Trophoblast cell (in vitro differentiated cells and primary cell): ENCODE measurements around the gene NEMP1.

Experiments used
- DNase-seq, 2 donors: peaks; one replicate each; pipeline ENCODE4 v3.0.0-alpha.2; 2016
- H2AFZ ChIP-seq: 2 replicates; pipeline ENCODE4 v1.6.1; 2013; ENCODE audit warnings: low read length, moderate library complexity, mild to moderate bottlenecking; ENCODE audit not compliant: insufficient read depth, poor library complexity
- H2AK5ac ChIP-seq: 2 replicates; pipeline ENCODE4 v1.6.1; 2013; ENCODE audit warnings: mild to moderate bottlenecking, low read length
- H2BK120ac ChIP-seq: 2 replicates; pipeline ENCODE4 v1.6.1; 2013; ENCODE audit warnings: low read length, mild to moderate bottlenecking, moderate library complexity; ENCODE audit not compliant: insufficient read depth, poor library complexity
- H2BK12ac ChIP-seq: 2 replicates; pipeline ENCODE4 v1.6.1; 2013; ENCODE audit warnings: mild to moderate bottlenecking, low read length, moderate library complexity
- H2BK5ac ChIP-seq: 2 replicates; pipeline ENCODE4 v1.6.1; 2013; ENCODE audit warnings: low read length, low read depth, moderate library complexity, mild to moderate bottlenecking; ENCODE audit not compliant: poor library complexity
- H3K14ac ChIP-seq: 2 replicates; pipeline ENCODE4 v1.6.1; 2013; ENCODE audit warnings: mild to moderate bottlenecking, low read length
- H3K18ac ChIP-seq: 2 replicates; pipeline ENCODE4 v1.6.1; 2013; ENCODE audit warnings: mild to moderate bottlenecking, low read length
- H3K23ac ChIP-seq: 2 replicates; pipeline ENCODE4 v1.6.1; 2013; ENCODE audit warnings: low read length
- H3K27ac ChIP-seq: 2 replicates; pipeline ENCODE4 v1.5.1; 2013; ENCODE audit warnings: low read depth, mild to moderate bottlenecking, inconsistent platforms, low read length, moderate library complexity
- H3K27me3 ChIP-seq: 2 replicates; pipeline ENCODE4 v1.6.1; 2013; ENCODE audit warnings: inconsistent platforms, mild to moderate bottlenecking, low read length, moderate library complexity; ENCODE audit not compliant: insufficient read depth
- H3K36me3 ChIP-seq, 2 experiments: 1 replicate in 1 of 2; 2 replicates in 1 of 2; pipeline ENCODE4 v1.6.1; 2013; ENCODE audit warnings: low read length in 2 of 2, mild to moderate bottlenecking in 2 of 2, moderate library complexity in 1 of 2; ENCODE audit not compliant: insufficient read depth in 2 of 2, control insufficient read depth in 1 of 2
- H3K4ac ChIP-seq: 2 replicates; pipeline ENCODE4 v1.6.1; 2013; ENCODE audit warnings: low read depth, mild to moderate bottlenecking, low read length, moderate library complexity
- H3K4me1 ChIP-seq, 2 experiments: 1 replicate in 1 of 2; 2 replicates in 1 of 2; pipeline ENCODE4 v1.6.1; 2013; ENCODE audit warnings: low read length in 2 of 2, mild to moderate bottlenecking in 2 of 2, moderate library complexity in 1 of 2; ENCODE audit not compliant: insufficient read depth in 2 of 2, control insufficient read depth in 1 of 2
- H3K4me2 ChIP-seq: 2 replicates; pipeline ENCODE4 v1.6.1; 2013; ENCODE audit warnings: inconsistent platforms, mild to moderate bottlenecking, low read length, moderate library complexity
- H3K4me3 ChIP-seq: 2 replicates; pipeline ENCODE4 v1.5.1; 2013; ENCODE audit warnings: mild to moderate bottlenecking, low read depth, low read length, inconsistent platforms
- H3K79me1 ChIP-seq: one replicate; pipeline ENCODE4 v1.6.1; 2013; ENCODE audit warnings: low read length
- H3K79me2 ChIP-seq: 2 replicates; pipeline ENCODE4 v1.6.1; 2013; ENCODE audit warnings: low read length, mild to moderate bottlenecking; ENCODE audit not compliant: control insufficient read depth, insufficient read depth, poor library complexity
- H3K9ac ChIP-seq: 2 replicates; pipeline ENCODE4 v1.6.1; 2013; ENCODE audit warnings: mild to moderate bottlenecking, low read length
- H3K9me3 ChIP-seq: 2 replicates; pipeline ENCODE4 v1.6.1; 2013; ENCODE audit warnings: low read depth, mild to moderate bottlenecking, control low read depth, inconsistent platforms, low read length; ENCODE audit not compliant: insufficient read depth
- H4K12ac ChIP-seq: 2 replicates; pipeline ENCODE4 v1.6.1; 2013; ENCODE audit warnings: low read depth, mild to moderate bottlenecking, low read length, moderate library complexity
- H4K8ac ChIP-seq: 2 replicates; pipeline ENCODE4 v1.6.1; 2013; ENCODE audit warnings: low read depth, mild to moderate bottlenecking, low read length, moderate library complexity
- H4K91ac ChIP-seq: one replicate; pipeline ENCODE4 v1.6.1; 2013; ENCODE audit warnings: low read depth, mild to moderate bottlenecking, low read length, moderate library complexity
- WGBS: extraction: QIAGEN DNeasy Blood & Tissue Kit; methylation state at CpG from one replicate; pipeline ENCODE4 v1.1.7; 2013; ENCODE audit warnings: missing lambda C conversion rate; ENCODE audit not compliant: insufficient read length, insufficient coverage; ENCODE audit errors: extremely low coverage; 5-methylcytosine and 5-hydroxymethylcytosine counted together

The NEMP1 gene

DNA sequence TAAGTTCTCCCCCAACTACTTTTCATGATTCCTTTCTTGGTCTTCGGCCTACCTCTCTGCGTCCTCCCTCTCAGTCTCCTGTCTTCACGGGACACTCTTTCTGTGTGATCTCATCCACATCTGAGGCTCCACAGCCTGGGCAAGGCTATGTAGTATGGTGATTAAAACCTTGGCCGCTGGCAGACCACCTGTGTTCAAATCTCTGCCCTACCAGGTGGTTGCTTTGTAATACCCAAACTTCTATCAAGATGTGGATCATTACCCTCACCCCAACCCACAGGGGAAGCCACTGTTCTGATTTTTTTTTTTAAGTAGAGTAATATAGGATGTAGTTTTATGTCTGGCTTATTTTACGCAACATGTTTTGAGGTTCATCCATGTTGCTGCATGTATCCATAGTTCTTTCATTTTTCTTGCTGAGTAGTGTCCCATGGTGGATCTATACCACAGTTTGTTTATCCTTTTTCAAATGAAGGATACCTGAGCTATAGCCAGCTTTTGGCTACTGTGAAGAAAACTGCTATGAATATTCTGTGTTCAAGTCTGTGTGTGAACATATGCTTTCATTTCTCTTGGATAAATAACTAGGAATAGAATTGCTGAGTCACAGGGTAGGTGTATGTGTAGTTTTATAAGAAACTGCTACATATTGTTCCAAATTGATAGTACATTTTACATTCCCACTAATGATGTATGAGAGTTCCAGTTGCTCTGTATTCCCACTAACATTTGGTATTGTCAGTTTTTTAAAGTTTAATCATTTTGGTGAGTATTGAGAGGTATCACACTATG is 40.9 kb upstream of the NEMP1 start:
- H3K79me2 ChIP-seq: no peaks in the 10 kb centered on the region

DNA sequence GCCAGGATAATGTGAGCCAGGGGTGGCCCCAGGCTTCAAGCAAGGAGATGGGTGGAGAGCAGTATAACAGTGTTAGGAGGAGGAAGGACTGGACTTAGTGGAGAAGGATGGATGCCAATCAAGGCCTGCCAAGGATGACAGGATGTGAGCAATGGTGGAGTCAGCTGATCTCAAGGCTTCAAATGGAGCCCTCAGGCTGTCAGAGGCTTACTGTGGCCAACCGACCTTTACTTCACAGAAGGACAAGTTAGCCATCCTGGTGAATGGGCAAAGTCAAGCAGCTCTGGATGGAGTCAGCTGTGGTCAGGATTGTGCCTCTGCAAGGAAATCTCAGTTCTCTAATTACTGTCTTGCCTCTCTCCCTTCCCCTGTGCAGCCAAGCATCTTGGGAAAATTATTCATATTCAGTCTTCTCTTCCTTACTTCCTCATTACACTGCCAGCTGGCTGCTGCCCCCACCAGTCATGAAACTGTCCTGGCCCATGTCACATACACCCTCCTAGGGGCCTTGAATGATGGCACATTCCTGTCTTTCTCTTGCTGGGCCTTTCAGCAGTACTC is 40.2 kb upstream of the NEMP1 start:
- Histone ChIP-seq H3K4ac (no peak overlapping the region), H4K8ac (no peak overlapping the region), H2BK120ac (no peak overlapping the region), H2AFZ (no peak overlapping the region), H3K79me1 (no peaks in the 10 kb centered on the region), H3K4me3 (no peak overlapping the region), H3K27ac (no peak overlapping the region), H2AK5ac (no peak overlapping the region), H3K27me3 (no peaks in the 10 kb centered on the region), H3K14ac (no peak overlapping the region), H3K23ac (no peak overlapping the region), H4K91ac (no peak overlapping the region), H3K4me2 (no peak overlapping the region), H3K9me3 (no peaks in the 10 kb centered on the region), H2BK12ac (no peak overlapping the region), H2BK5ac (no peak overlapping the region), H3K79me2 (no peaks in the 10 kb centered on the region), H4K12ac (no peak overlapping the region), H3K9ac (no peak overlapping the region), H3K36me3 (no peaks in the 10 kb centered on the region), H3K18ac (no peak overlapping the region), H3K4me1 (no peaks in the 10 kb centered on the region)
- DNase-seq: peak in 1 of 2 donors; percentile 26
- WGBS: no CpG with 5 or more reads among the region's 1 CpG

More for the DNA sequence above, 40.9 kb upstream of the NEMP1 start:
- no peak overlapping the region for H3K14ac ChIP-seq
- no peak overlapping the region for H3K4ac ChIP-seq
- H4K91ac ChIP-seq: no peak overlapping the region
- H3K36me3 ChIP-seq: no peaks in the 10 kb centered on the region
- H2BK120ac ChIP-seq: no peak overlapping the region
- no peaks in the 10 kb centered on the region for H3K4me1 ChIP-seq
- no peak overlapping the region for H4K8ac ChIP-seq
- no peaks in the 10 kb centered on the region for H3K9me3 ChIP-seq
- H3K27me3 ChIP-seq: no peaks in the 10 kb centered on the region
- no peak overlapping the region for H2BK12ac ChIP-seq
- no peak overlapping the region for H3K27ac ChIP-seq
- WGBS: no CpG with 5 or more reads among the region's 5 CpGs
- no peak overlapping the region for H2BK5ac ChIP-seq
- H2AK5ac ChIP-seq: no peak overlapping the region
- H3K4me2 ChIP-seq: no peak overlapping the region
- no peak overlapping the region for H3K4me3 ChIP-seq
- H3K23ac ChIP-seq: no peak overlapping the region
- H3K79me1 ChIP-seq: no peaks in the 10 kb centered on the region
- DNase-seq: no peak
- H2AFZ ChIP-seq: no peak overlapping the region
- no peak overlapping the region for H3K18ac ChIP-seq
- no peak overlapping the region for H4K12ac ChIP-seq
- no peak overlapping the region for H3K9ac ChIP-seq

DNA sequence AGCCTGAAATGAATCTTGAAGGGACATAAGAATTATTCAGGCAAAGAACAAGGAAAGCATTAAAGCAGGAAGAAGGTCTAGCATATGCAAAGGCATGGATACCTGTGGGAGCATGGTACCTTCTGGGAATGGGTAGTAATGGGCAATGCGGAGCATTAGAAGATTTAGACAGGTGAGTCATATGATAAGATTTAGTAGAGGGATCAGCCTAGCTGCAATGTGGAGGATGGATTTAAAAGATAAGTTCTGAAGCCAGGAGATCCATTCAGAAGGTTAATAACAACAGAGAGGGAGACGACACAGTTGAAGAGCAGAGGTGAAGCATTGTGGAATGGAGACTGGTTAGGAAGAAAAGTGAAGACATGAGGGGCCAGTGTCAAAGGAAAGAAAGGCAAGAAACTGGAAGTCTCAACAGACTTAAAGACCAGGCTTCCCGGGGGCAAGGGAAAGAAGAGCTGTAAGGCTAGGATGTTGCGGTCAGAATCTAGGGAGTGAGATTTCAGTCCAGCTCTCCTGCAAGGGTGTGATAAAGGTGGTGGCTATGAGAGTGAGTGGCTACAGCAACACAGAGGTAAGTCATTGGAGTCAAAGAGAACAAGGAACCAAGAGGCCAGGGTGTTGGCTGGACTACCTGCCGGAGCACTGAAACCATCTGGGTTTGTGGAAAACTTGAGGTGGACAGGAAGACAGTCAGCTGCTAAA is 38.1 kb upstream of the NEMP1 start:
- Histone ChIP-seq H3K4me2 (no peak overlapping the region), H2BK120ac (no peak overlapping the region), H3K9ac (no peak overlapping the region), H3K36me3 (no peaks in the 10 kb centered on the region), H4K91ac (no peak overlapping the region), H3K18ac (no peak overlapping the region), H2BK5ac (no peak overlapping the region), H4K8ac (no peak overlapping the region), H4K12ac (no peak overlapping the region), H2AK5ac (no peak overlapping the region), H3K79me1 (peaks cover 2% of the 10 kb centered on the region), H3K4me1 (no peaks in the 10 kb centered on the region), H2BK12ac (no peak overlapping the region), H3K4me3 (no peak overlapping the region), H3K23ac (no peak overlapping the region), H3K4ac (no peak overlapping the region), H3K9me3 (no peaks in the 10 kb centered on the region), H3K27ac (no peak overlapping the region), H3K14ac (no peak overlapping the region), H3K27me3 (no peaks in the 10 kb centered on the region), H2AFZ (no peak overlapping the region), H3K79me2 (no peaks in the 10 kb centered on the region)
- no CpG with 5 or more reads among the region's 5 CpGs for WGBS
- no peak for DNase-seq

DNA sequence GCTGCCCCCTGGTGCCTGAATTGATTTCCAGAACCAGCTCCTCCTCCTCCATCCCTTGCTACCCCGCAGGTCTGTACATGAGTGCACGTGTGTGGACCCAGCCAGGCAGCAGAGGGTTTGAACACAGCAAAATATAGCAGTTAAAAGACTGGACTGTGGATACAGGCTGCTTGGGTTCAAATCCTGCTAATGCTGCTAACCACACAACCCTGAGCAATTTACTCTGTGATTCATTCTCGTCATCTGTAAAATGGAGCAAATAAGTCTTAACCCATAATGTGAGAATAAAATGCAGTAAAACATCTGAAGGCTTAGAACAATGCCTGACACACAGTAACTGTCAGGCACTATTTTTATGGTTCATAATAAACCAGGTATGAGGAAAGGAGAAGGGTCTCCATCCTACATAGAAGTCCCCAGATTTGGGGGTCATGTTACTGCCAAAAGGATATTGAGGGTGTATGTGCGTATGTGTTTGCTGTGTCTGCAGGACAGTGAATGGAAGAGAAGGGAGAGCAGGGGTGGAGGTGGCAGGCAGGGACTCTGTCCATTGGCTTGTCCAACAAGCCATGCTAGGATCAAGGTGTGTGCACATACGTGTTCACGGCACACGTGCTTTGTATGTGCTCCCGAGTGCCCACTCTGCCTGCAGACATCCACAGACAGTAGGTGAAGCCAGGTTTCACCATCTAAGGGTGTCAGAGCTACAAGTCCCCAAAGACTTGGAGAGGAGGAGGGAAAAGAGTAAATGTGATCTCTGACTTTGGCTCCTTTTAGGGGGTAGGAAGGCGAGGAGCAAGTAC is 34.1 kb upstream of the NEMP1 start:
- Histone ChIP-seq H2BK12ac (no peak overlapping the region), H3K4me2 (peak overlapping the region; percentile 64), H2BK120ac (no peak overlapping the region), H3K79me2 (peaks cover 12% of the 10 kb centered on the region), H3K14ac (no peak overlapping the region), H3K4me3 (peak overlapping the region; percentile 11), H2BK5ac (no peak overlapping the region), H4K91ac (no peak overlapping the region), H3K79me1 (peaks cover 20% of the 10 kb centered on the region), H2AFZ (no peak overlapping the region), H3K9me3 (no peaks in the 10 kb centered on the region), H3K36me3 (peaks cover 6% of the 10 kb centered on the region in 2 experiments), H3K23ac (no peak overlapping the region), H3K4me1 (peaks cover 8% of the 10 kb centered on the region in 2 experiments), H2AK5ac (no peak overlapping the region), H3K18ac (no peak overlapping the region), H3K27me3 (no peaks in the 10 kb centered on the region), H4K12ac (no peak overlapping the region), H3K9ac (no peak overlapping the region), H4K8ac (no peak overlapping the region), H3K27ac (peak overlapping the region; percentile 96), H3K4ac (no peak overlapping the region)
- WGBS: no CpG with 5 or more reads among the region's 9 CpGs
- DNase-seq: no peak
